Measurements from ENCODE around the gene C12orf60.

DNA sequence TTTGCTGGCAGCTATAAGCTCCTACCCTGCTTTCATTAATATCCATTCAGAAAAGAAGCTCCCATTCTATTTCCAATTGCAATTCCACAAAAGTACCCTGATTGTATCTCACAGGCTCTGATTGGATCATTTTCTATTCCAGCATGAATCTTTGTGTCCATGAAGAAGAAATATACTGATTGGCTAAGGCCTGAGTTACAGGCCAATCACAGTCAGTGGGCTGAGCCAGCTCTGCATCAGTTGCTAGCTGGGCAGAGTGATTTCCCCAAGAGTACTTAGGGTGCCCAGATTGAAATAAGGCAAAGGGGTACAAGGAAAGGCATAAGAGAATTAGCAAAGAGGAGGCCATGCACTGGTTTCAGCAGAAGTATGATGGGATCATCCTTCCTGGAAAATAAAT lies 25.4 kb downstream of the C12orf60 start:
- TF ChIP-seq, protein P1, sequence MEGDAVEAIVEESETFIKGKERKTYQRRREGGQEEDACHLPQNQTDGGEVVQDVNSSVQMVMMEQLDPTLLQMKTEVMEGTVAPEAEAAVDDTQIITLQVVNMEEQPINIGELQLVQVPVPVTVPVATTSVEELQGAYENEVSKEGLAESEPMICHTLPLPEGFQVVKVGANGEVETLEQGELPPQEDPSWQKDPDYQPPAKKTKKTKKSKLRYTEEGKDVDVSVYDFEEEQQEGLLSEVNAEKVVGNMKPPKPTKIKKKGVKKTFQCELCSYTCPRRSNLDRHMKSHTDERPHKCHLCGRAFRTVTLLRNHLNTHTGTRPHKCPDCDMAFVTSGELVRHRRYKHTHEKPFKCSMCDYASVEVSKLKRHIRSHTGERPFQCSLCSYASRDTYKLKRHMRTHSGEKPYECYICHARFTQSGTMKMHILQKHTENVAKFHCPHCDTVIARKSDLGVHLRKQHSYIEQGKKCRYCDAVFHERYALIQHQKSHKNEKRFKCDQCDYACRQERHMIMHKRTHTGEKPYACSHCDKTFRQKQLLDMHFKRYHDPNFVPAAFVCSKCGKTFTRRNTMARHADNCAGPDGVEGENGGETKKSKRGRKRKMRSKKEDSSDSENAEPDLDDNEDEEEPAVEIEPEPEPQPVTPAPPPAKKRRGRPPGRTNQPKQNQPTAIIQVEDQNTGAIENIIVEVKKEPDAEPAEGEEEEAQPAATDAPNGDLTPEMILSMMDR (IDR thresholded peaks at IDR 0.05): no peak
- TF ChIP-seq POLR2A (IDR thresholded peaks at IDR 0.05): no peak
